ENCODE measurements around the gene TEX11. TPM values are rescaled to one million over a fixed set of nuclear protein-coding genes. Genes with fewer than 3 reads are reported as not detected.
A peak's percentile ranks its signal among the peaks of the same experiment; 100 is the strongest.
"Not testable (repeated sequence)": the region's sequence is repeated elsewhere in the genome, so short reads cannot be mapped to it uniquely, and the experiment has no call there.

Gene TEX11
- total RNA-seq, 2 donors from 2014 or later: 0.22 TPM; not detected in 1

DNA sequence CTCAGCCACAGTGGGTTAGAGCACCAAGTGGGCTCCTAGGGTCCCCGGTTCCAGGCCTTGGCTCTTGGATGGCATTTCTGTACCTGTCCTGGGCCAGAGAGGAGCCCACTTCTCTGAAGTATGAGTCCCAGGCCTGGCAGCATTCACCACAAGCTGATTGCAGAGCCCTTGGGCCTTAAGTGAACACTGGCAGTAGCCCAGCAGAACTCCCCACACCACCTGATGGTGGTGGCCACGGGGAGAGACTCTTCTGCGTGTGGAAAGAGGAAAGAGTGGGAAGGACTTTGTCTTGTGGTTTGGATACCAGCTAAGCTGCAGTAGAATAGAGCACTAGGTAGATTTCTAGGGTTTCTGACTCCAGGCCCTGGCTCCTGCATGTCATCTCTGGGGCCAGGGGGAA lies 359.1 kb downstream of the TEX11 start:
- peaks cover 37% of the 10 kb centered on the region for H3K27me3 Mint-ChIP-seq (ENCODE audit: low read depth)
- H3K27ac Mint-ChIP-seq: no peak overlapping the region
- peaks cover 11% of the 10 kb centered on the region for H3K4me1 Mint-ChIP-seq (ENCODE audit: low read depth)
- no peak for ATAC-seq (replicated peaks in 1 of 2)
- H3K36me3 Mint-ChIP-seq (ENCODE audit: insufficient read depth in 2 of 2): no peaks in the 10 kb centered on the region
- H3K9me3 Mint-ChIP-seq: peaks cover 0 to 1% of the 10 kb centered on the region in 2 donors
- no peak overlapping the region for H3K4me3 Mint-ChIP-seq
- DNase-seq: no peak

DNA sequence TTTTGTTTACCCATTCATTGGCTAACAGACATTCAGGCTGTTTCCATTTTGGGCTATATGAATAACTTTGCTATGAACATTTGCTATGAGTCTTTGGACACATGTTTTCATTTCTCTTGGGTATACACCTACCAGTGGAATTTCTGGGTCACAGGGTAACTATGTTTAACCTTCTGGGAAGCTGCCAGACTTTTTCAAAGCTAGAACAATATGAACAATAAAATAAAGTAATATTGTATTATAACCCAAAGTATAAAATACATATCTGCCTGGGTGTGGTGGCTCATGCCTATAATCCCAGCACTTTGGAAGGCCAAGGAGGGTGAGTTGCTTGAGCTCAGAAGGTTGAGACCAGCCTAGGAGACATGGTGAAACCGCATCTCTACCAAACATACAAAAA lies 373.3 kb downstream of the TEX11 start:
- ATAC-seq (replicated peaks in 1 of 2): no peak
- no peaks in the 10 kb centered on the region for H3K36me3 Mint-ChIP-seq (ENCODE audit: insufficient read depth in 2 of 2)

GRCh38 chrX:70527610-70528345 lies 380.7 kb downstream of the TEX11 start:
- H3K4me3 Mint-ChIP-seq: no peak overlapping the region
- H3K36me3 Mint-ChIP-seq (ENCODE audit: insufficient read depth in 2 of 2): no peaks in the 10 kb centered on the region
- ATAC-seq (replicated peaks in 1 of 2) (peak in 1 of 2 donors; percentile 4), DNase-seq (no peak)
- no peaks in the 10 kb centered on the region for H3K9me3 Mint-ChIP-seq
- H3K4me1 Mint-ChIP-seq (ENCODE audit: low read depth): no peaks in the 10 kb centered on the region
- peak overlapping the region; percentile 50 for H3K27ac Mint-ChIP-seq
- H3K27me3 Mint-ChIP-seq (ENCODE audit: low read depth): peaks cover 33% of the 10 kb centered on the region

More for the DNA sequence above, 373.3 kb downstream of the TEX11 start:
- H3K4me1 Mint-ChIP-seq (ENCODE audit: low read depth): no peaks in the 10 kb centered on the region
- DNase-seq: no peak
- H3K27ac Mint-ChIP-seq: no peak overlapping the region
- H3K9me3 Mint-ChIP-seq: no peaks in the 10 kb centered on the region
- H3K4me3 Mint-ChIP-seq: no peak overlapping the region
- peaks cover 50% of the 10 kb centered on the region for H3K27me3 Mint-ChIP-seq (ENCODE audit: low read depth)

- Mint-ChIP-seq H3K36me3 (ENCODE audit: insufficient read depth in 2 of 2) (no peaks in the 10 kb centered on the region), H3K27me3 (ENCODE audit: low read depth) (peaks cover 30% of the 10 kb centered on the region)
- DNase-seq: no peak
Measured at GRCh38 chrX:70527053-70527452, 381.5 kb downstream of the TEX11 start.

DNA sequence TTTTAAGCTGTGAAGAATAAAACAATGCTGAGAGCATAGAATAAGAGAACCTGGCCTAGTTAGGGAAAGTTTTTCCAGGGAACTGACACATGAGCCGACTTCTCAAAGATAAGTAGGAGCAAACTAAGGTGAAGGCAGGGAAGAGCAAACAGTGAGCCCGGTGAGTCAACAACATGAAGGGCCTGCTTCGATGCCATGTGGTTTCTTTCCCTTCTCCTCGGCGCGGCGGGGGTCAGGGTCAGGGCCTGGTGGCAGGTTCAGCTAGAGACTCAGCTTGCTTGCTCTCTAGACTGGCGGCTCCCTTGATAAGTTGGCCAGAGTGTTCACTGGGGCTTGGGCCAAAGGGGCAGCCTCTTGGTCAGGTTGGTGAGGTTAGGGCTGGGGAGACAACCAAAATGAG lies 382.8 kb downstream of the TEX11 start:
- DNase-seq (no peak), ATAC-seq (replicated peaks in 1 of 2) (no peak)
- peaks cover 24% of the 10 kb centered on the region for H3K27me3 Mint-ChIP-seq (ENCODE audit: low read depth)
- H3K27ac Mint-ChIP-seq: no peak overlapping the region
- no peak overlapping the region for H3K4me3 Mint-ChIP-seq
- H3K4me1 Mint-ChIP-seq (ENCODE audit: low read depth): no peaks in the 10 kb centered on the region
- H3K9me3 Mint-ChIP-seq: no peaks in the 10 kb centered on the region
- H3K36me3 Mint-ChIP-seq (ENCODE audit: insufficient read depth in 2 of 2): peaks cover 0 to 2% of the 10 kb centered on the region in 2 donors

More at GRCh38 chrX:70527053-70527452, 381.5 kb downstream of the TEX11 start:
- H3K9me3 Mint-ChIP-seq: no peaks in the 10 kb centered on the region
- no peak overlapping the region for H3K4me3 Mint-ChIP-seq
- no peaks in the 10 kb centered on the region for H3K4me1 Mint-ChIP-seq (ENCODE audit: low read depth)
- no peak overlapping the region for H3K27ac Mint-ChIP-seq
- no peak for ATAC-seq (replicated peaks in 1 of 2)

GRCh38 chrX:70515692-70516091 lies 392.8 kb downstream of the TEX11 start:
- not testable (repeated sequence) for ATAC-seq (replicated peaks in 1 of 2); H3K27ac Mint-ChIP-seq; H3K4me3 Mint-ChIP-seq; H3K36me3 Mint-ChIP-seq (ENCODE audit: insufficient read depth in 2 of 2); DNase-seq; H3K9me3 Mint-ChIP-seq; H3K4me1 Mint-ChIP-seq (ENCODE audit: low read depth)
- peaks cover 29% of the 10 kb centered on the region for H3K27me3 Mint-ChIP-seq (ENCODE audit: low read depth)

- H3K9me3 Mint-ChIP-seq; ATAC-seq (replicated peaks in 1 of 2); H3K4me3 Mint-ChIP-seq; H3K4me1 Mint-ChIP-seq (ENCODE audit: low read depth); H3K36me3 Mint-ChIP-seq (ENCODE audit: insufficient read depth in 2 of 2); H3K27ac Mint-ChIP-seq; DNase-seq: not testable (repeated sequence)
- H3K27me3 Mint-ChIP-seq (ENCODE audit: low read depth): peaks cover 29% of the 10 kb centered on the region
Measured at GRCh38 chrX:70515270-70515669, 393.2 kb downstream of the TEX11 start.

- ATAC-seq (replicated peaks in 1 of 2): no peak
- Mint-ChIP-seq H3K9me3 (no peaks in the 10 kb centered on the region), H3K4me1 (ENCODE audit: low read depth) (peaks cover 35% of the 10 kb centered on the region), H3K27me3 (ENCODE audit: low read depth) (peaks cover 25% of the 10 kb centered on the region), H3K27ac (no peak overlapping the region), H3K4me3 (peak overlapping the region in 1 of 2 donors; percentile 30), H3K36me3 (ENCODE audit: insufficient read depth in 2 of 2) (no peaks in the 10 kb centered on the region)
- no peak for DNase-seq
Measured at GRCh38 chrX:70509078-70509477, 399.4 kb downstream of the TEX11 start.

- DNase-seq: peak; percentile 31 to 45
- Mint-ChIP-seq H3K27ac (peak overlapping the region; percentile 4), H3K9me3 (no peaks in the 10 kb centered on the region), H3K4me3 (peak overlapping the region; percentile 23 to 64), H3K4me1 (ENCODE audit: low read depth) (peaks cover 38% of the 10 kb centered on the region), H3K27me3 (ENCODE audit: low read depth) (peaks cover 25% of the 10 kb centered on the region), H3K36me3 (ENCODE audit: insufficient read depth in 2 of 2) (no peaks in the 10 kb centered on the region)
- ATAC-seq (replicated peaks in 1 of 2): peak; percentile 66 to 67
Measured at GRCh38 chrX:70508296-70508911, 400.1 kb downstream of the TEX11 start.

DNA sequence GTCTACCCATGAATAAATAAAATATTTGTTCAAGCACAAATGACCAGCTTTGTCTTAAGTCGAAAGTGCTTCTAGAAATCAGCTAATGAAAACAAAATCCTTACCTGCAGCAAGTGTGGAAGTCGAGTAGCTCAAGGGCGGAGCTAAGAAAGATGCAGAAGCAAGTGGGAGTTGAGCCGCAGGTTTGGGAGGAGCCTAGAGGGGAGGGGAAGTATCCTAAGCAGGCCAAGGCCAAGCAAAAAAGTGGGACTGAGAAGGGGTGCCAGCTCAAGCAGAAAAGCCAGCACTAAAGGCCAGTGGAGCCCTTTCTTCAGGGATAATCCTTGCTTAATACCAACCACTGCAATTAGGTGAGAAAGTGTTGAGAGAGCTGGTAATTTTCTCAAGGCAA lies 403.1 kb downstream of the TEX11 start:
- Mint-ChIP-seq H3K27ac (peak overlapping the region; percentile 31), H3K36me3 (ENCODE audit: insufficient read depth in 2 of 2) (peaks cover 0 to 2% of the 10 kb centered on the region in 2 donors), H3K9me3 (no peaks in the 10 kb centered on the region)

GRCh38 chrX:70504772-70505450 lies 403.6 kb downstream of the TEX11 start:
- peak overlapping the region in 1 of 2 donors; percentile 51 for H3K4me3 Mint-ChIP-seq
- DNase-seq: peak; percentile 53
- H3K27ac Mint-ChIP-seq: peak overlapping the region; percentile 31
- no peaks in the 10 kb centered on the region for H3K9me3 Mint-ChIP-seq
- H3K4me1 Mint-ChIP-seq (ENCODE audit: low read depth): peaks cover 38% of the 10 kb centered on the region
- ATAC-seq (replicated peaks in 1 of 2): peak; percentile 78 to 86
- peaks cover 0 to 2% of the 10 kb centered on the region in 2 donors for H3K36me3 Mint-ChIP-seq (ENCODE audit: insufficient read depth in 2 of 2)
- peaks cover 34% of the 10 kb centered on the region for H3K27me3 Mint-ChIP-seq (ENCODE audit: low read depth)

More for the DNA sequence above, 403.1 kb downstream of the TEX11 start:
- H3K27me3 Mint-ChIP-seq (ENCODE audit: low read depth): peaks cover 34% of the 10 kb centered on the region
- DNase-seq (no peak), ATAC-seq (replicated peaks in 1 of 2) (no peak)
- H3K4me3 Mint-ChIP-seq: peak overlapping the region in 1 of 2 donors; percentile 51
- peaks cover 38% of the 10 kb centered on the region for H3K4me1 Mint-ChIP-seq (ENCODE audit: low read depth)

DNA sequence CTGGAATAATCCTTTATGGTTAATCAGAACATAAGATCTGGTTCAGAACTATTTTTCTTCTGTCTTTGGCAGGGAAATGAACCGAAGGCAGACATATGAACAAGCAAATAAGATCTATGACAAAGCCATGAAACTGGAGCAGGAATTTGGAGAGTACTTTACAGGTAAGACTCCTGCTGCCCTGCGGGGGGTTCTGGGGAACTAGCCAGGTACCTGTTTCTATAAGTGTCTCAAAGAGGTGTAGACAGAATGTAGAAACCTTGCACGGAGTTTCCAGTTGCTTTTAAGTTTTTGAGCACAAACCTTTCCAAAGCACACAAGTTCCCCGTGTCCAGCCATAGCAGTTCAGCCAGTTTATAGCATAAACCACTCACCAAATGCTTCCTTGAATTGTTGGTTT lies 407.7 kb downstream of the TEX11 start:
- H3K4me1 Mint-ChIP-seq (ENCODE audit: low read depth): peaks cover 18% of the 10 kb centered on the region
- ATAC-seq (replicated peaks in 1 of 2): no peak
- H3K4me3 Mint-ChIP-seq: no peak overlapping the region
- H3K27me3 Mint-ChIP-seq (ENCODE audit: low read depth): peaks cover 25% of the 10 kb centered on the region
- peaks cover 0 to 2% of the 10 kb centered on the region in 2 donors for H3K36me3 Mint-ChIP-seq (ENCODE audit: insufficient read depth in 2 of 2)
- H3K27ac Mint-ChIP-seq: no peak overlapping the region
- H3K9me3 Mint-ChIP-seq: no peaks in the 10 kb centered on the region
- no peak for DNase-seq

DNA sequence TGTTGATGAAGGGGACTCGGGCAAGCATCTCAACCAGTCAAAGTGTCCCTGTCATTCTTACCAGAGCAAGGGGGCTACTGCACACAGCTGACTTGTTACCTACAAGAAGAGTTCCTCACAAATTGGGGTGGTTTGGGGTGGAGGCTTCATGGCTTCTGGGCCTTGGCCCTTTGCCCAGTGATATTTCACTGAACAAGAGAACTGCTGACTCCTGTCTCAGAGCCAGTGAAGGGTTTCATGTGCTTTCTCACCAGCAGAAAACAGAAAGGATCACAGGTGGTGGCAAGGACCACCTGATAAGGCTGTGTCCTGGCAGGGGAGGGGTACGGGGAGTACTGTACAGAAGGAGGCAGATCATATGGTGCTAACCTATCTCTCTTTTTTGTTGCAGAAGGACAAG lies 410.4 kb downstream of the TEX11 start:
- no peak for DNase-seq
- H3K4me1 Mint-ChIP-seq (ENCODE audit: low read depth): peaks cover 7% of the 10 kb centered on the region
- peaks cover 3 to 4% of the 10 kb centered on the region in 2 donors for H3K36me3 Mint-ChIP-seq (ENCODE audit: insufficient read depth in 2 of 2)
- no peak for ATAC-seq (replicated peaks in 1 of 2)
- no peak overlapping the region for H3K4me3 Mint-ChIP-seq
- peak overlapping the region; percentile 19 for H3K27ac Mint-ChIP-seq
- no peaks in the 10 kb centered on the region for H3K9me3 Mint-ChIP-seq
- H3K27me3 Mint-ChIP-seq (ENCODE audit: low read depth): peaks cover 17% of the 10 kb centered on the region

Measured in activated T-cell treated with anti-CD3 and anti-CD28 coated beads, Interleukin-2, amount 50 U/mL, for 72 hours (primary cell).